Measurements from ENCODE around the gene RAB1A. TPM values are rescaled to one million over a fixed set of nuclear protein-coding genes. Genes with fewer than 3 reads are reported as not detected.

The RAB1A gene
- polyA plus RNA-seq, 1 donor (not counting 4 experiments of a cell fraction or from before 2014, with no cell fraction given) = 274 TPM

DNA sequence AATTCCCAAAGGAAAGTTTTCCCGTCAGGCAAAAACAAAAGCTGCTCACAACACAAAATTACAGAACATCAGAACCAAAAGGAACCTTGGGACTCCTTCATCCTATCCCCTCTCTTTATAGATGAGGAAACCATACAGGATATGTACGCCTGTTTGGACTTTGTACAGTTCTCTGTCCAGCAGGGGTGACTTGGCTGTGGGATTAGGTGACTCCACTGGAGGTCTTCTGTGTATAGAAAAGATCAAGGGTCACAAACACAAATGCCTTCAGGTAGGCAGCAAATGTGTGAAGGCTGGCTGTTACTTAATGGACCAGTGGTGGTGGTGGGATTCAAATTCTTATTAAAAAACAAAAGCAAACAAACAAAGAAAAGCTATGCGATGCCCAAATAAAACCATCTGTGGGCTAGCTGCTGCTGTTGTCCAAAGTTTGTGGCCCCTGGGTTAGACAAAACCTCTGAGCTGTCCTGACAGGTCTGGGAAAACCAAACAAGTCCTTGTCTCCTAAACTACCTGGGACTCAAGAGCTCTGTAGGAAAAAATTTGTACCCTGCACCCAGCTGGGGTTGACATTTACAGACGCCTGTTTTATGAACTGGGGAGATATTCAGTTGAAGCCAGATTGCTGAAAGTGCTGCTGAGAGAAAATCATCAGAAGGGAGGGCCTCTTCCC, 75.0 kb downstream of the RAB1A start:
- Histone ChIP-seq H2AFZ (ENCODE audit: control insufficient read depth, low read length) (no peak overlapping the region), H3K4me3 (ENCODE audit: control insufficient read depth in 2 of 3, extremely low read depth in 1 of 3, insufficient read depth in 2 of 3, low read depth in 1 of 3, low read length in 3 of 3) (no peak overlapping the region), H3K9me3 (ENCODE audit: control insufficient read depth, low read depth, low read length) (no peaks in the 10 kb centered on the region), H3K4me2 (ENCODE audit: control insufficient read depth, extremely low read depth, insufficient read depth, low read depth, low read length) (peak overlapping the region; percentile 83), H3K36me3 (ENCODE audit: control insufficient read depth in 2 of 2, extremely low read depth in 1 of 2, insufficient read depth in 2 of 2, low read length in 2 of 2) (no peaks in the 10 kb centered on the region), H3K9ac (ENCODE audit: control insufficient read depth, extremely low read depth, insufficient read depth, low read length) (no peak overlapping the region), H3K79me2 (ENCODE audit: control insufficient read depth, insufficient read depth, low read length) (no peaks in the 10 kb centered on the region), H3K27ac (ENCODE audit: control insufficient read depth, insufficient read depth, low read length) (no peak overlapping the region), H3K9me1 (ENCODE audit: control insufficient read depth, extremely low read depth, insufficient read depth, low read length) (no peaks in the 10 kb centered on the region), H4K20me1 (ENCODE audit: control insufficient read depth, extremely low read depth, insufficient read depth, low read length) (no peaks in the 10 kb centered on the region), H3K4me1 (ENCODE audit: control insufficient read depth, extremely low read depth, insufficient read depth, low read length) (peaks cover 14% of the 10 kb centered on the region), H3K27me3 (ENCODE audit: control insufficient read depth, extremely low read depth, insufficient read depth, low read length) (no peaks in the 10 kb centered on the region)
- FAIRE-seq (no peak), DNase-seq (ENCODE audit: low read depth, low spot score) (no peak)
- TF ChIP-seq EZH2 (IDR thresholded peaks at IDR 0.05; ENCODE audit: low read length) = no peak
- TF ChIP-seq, protein P1, sequence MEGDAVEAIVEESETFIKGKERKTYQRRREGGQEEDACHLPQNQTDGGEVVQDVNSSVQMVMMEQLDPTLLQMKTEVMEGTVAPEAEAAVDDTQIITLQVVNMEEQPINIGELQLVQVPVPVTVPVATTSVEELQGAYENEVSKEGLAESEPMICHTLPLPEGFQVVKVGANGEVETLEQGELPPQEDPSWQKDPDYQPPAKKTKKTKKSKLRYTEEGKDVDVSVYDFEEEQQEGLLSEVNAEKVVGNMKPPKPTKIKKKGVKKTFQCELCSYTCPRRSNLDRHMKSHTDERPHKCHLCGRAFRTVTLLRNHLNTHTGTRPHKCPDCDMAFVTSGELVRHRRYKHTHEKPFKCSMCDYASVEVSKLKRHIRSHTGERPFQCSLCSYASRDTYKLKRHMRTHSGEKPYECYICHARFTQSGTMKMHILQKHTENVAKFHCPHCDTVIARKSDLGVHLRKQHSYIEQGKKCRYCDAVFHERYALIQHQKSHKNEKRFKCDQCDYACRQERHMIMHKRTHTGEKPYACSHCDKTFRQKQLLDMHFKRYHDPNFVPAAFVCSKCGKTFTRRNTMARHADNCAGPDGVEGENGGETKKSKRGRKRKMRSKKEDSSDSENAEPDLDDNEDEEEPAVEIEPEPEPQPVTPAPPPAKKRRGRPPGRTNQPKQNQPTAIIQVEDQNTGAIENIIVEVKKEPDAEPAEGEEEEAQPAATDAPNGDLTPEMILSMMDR (optimal IDR thresholded peaks at IDR 0.05 in 1 of 3, IDR thresholded peaks at IDR 0.05 in 1 of 3, conservative IDR thresholded peaks at IDR 0.05 in 1 of 3; ENCODE audit: extremely low read depth in 1 of 3, insufficient read depth in 2 of 3, low read length in 3 of 3) = no peak
- dilution Hi-C loops (cut with MboI; ENCODE audit: extremely low pct_ligation_motif_present, low sequenced_read_pairs) = no loop called here

DNA sequence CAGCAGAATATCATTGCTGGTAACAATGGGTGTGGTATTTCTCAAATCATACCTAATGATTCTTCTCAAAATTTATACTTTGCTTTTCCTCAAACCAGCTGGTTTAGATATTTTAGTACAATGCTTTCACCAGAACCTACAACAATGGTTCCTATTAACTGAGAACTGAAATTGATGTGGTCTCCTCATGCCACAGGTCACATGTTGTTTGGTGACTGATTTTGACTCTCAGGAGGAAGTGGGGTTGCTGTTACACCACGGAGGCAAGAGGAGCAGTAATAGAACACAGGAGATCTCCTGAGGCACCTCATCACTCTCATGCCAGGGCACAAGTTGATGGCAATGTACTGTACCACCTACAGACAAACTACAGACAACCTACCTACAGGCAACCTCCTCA, 76.7 kb downstream of the RAB1A start:
- H3K27me3 ChIP-seq (ENCODE audit: control insufficient read depth, extremely low read depth, insufficient read depth, low read length) = no peaks in the 10 kb centered on the region
- FAIRE-seq (no peak), DNase-seq (ENCODE audit: low read depth, low spot score) (no peak)
- H2AFZ ChIP-seq (ENCODE audit: control insufficient read depth, low read length) = no peak overlapping the region
- no peak overlapping the region for H3K4me3 ChIP-seq (ENCODE audit: control insufficient read depth in 2 of 3, extremely low read depth in 1 of 3, insufficient read depth in 2 of 3, low read depth in 1 of 3, low read length in 3 of 3)
- dilution Hi-C loops (cut with MboI; ENCODE audit: extremely low pct_ligation_motif_present, low sequenced_read_pairs) = no loop called here
- no peak overlapping the region for H3K9ac ChIP-seq (ENCODE audit: control insufficient read depth, extremely low read depth, insufficient read depth, low read length)
- no peak overlapping the region for H3K4me2 ChIP-seq (ENCODE audit: control insufficient read depth, extremely low read depth, insufficient read depth, low read depth, low read length)
- TF ChIP-seq, protein P1 (optimal IDR thresholded peaks at IDR 0.05 in 1 of 3, IDR thresholded peaks at IDR 0.05 in 1 of 3, conservative IDR thresholded peaks at IDR 0.05 in 1 of 3; ENCODE audit: extremely low read depth in 1 of 3, insufficient read depth in 2 of 3, low read length in 3 of 3) = no peak
- TF ChIP-seq EZH2 (IDR thresholded peaks at IDR 0.05; ENCODE audit: low read length) = no peak
- H3K9me1 ChIP-seq (ENCODE audit: control insufficient read depth, extremely low read depth, insufficient read depth, low read length) = no peaks in the 10 kb centered on the region
- no peaks in the 10 kb centered on the region for H3K9me3 ChIP-seq (ENCODE audit: control insufficient read depth, low read depth, low read length)
- no peak overlapping the region for H3K27ac ChIP-seq (ENCODE audit: control insufficient read depth, insufficient read depth, low read length)
- H3K79me2 ChIP-seq (ENCODE audit: control insufficient read depth, insufficient read depth, low read length) = no peaks in the 10 kb centered on the region
- no peaks in the 10 kb centered on the region for H3K36me3 ChIP-seq (ENCODE audit: control insufficient read depth in 2 of 2, extremely low read depth in 1 of 2, insufficient read depth in 2 of 2, low read length in 2 of 2)
- H3K4me1 ChIP-seq (ENCODE audit: control insufficient read depth, extremely low read depth, insufficient read depth, low read length) = peaks cover 14% of the 10 kb centered on the region
- H4K20me1 ChIP-seq (ENCODE audit: control insufficient read depth, extremely low read depth, insufficient read depth, low read length) = no peaks in the 10 kb centered on the region
